ENCODE results near the gene UBE2K. TPM values are rescaled to one million over a fixed set of nuclear protein-coding genes. Genes with fewer than 3 reads are reported as not detected.
"Not testable (repeated sequence)": the region's sequence is repeated elsewhere in the genome, so short reads cannot be mapped to it uniquely, and the experiment has no call there.

UBE2K gene
- total RNA-seq, 1 donor from 2014 or later = 77.3 TPM

DNA sequence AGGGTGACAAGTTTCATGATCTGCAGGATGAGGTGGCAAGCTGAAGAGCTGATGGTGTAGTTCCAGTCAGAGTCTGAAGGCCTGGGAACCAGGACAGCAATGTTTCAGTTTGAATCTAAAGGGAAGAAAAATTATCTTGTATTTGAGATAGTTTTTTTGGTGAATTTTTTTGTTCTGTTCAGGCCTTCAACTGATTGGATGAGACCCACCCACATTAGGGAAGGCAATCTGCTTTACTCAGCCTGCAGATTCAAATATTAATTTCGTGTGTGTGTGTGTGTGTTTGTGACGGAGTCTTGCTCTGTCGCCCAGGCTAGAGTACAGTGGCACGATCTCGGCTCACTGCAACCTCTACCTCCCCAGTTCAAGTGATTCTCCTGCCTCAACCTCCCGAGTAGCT is 37.2 kb upstream of the UBE2K start:
- H3K4me1 Mint-ChIP-seq (ENCODE audit: unreplicated experiment) = peaks cover 5% of the 10 kb centered on the region

DNA sequence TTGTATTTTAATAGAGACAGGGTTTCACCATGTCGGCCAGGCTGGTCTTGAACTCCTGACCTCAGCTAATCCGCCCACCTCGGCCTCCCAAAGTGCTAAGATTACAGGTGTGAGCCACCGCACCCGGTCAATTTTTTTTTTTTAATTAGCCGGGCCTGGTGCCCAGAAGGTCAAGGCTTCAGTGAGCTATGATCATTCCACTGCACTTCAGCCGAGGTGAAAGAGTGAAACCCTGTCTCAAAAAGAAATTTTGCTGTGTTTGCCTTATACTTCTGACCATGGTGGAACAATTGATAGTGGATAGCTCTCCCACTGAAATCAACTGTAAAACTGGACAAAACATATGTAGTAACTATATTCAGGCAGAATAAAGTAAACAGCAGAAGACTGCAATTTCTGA is 35.3 kb upstream of the UBE2K start:
- Mint-ChIP-seq H3K4me3 (ENCODE audit: unreplicated experiment) (no peak overlapping the region), H3K36me3 (ENCODE audit: unreplicated experiment) (no peaks in the 10 kb centered on the region), H3K27me3 (ENCODE audit: unreplicated experiment) (no peaks in the 10 kb centered on the region), H3K9me3 (ENCODE audit: unreplicated experiment) (no peaks in the 10 kb centered on the region), H3K4me1 (ENCODE audit: unreplicated experiment) (peaks cover 5% of the 10 kb centered on the region), H3K27ac (ENCODE audit: unreplicated experiment) (no peak overlapping the region)
- TF ChIP-seq, protein P1, sequence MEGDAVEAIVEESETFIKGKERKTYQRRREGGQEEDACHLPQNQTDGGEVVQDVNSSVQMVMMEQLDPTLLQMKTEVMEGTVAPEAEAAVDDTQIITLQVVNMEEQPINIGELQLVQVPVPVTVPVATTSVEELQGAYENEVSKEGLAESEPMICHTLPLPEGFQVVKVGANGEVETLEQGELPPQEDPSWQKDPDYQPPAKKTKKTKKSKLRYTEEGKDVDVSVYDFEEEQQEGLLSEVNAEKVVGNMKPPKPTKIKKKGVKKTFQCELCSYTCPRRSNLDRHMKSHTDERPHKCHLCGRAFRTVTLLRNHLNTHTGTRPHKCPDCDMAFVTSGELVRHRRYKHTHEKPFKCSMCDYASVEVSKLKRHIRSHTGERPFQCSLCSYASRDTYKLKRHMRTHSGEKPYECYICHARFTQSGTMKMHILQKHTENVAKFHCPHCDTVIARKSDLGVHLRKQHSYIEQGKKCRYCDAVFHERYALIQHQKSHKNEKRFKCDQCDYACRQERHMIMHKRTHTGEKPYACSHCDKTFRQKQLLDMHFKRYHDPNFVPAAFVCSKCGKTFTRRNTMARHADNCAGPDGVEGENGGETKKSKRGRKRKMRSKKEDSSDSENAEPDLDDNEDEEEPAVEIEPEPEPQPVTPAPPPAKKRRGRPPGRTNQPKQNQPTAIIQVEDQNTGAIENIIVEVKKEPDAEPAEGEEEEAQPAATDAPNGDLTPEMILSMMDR (IDR thresholded peaks at IDR 0.05) = no peak
- no peak for DNase-seq (ENCODE audit: extremely low spot score, unreplicated experiment)

More for the DNA sequence above, 37.2 kb upstream of the UBE2K start:
- no peaks in the 10 kb centered on the region for H3K36me3 Mint-ChIP-seq (ENCODE audit: unreplicated experiment)
- no peaks in the 10 kb centered on the region for H3K27me3 Mint-ChIP-seq (ENCODE audit: unreplicated experiment)
- H3K27ac Mint-ChIP-seq (ENCODE audit: unreplicated experiment) = no peak overlapping the region
- TF ChIP-seq, protein P1 (IDR thresholded peaks at IDR 0.05) = no peak
- no peaks in the 10 kb centered on the region for H3K9me3 Mint-ChIP-seq (ENCODE audit: unreplicated experiment)
- no peak overlapping the region for H3K4me3 Mint-ChIP-seq (ENCODE audit: unreplicated experiment)
- no peak for DNase-seq (ENCODE audit: extremely low spot score, unreplicated experiment)

GRCh38 chr4:39664828-39665731 is 32.9 kb upstream of the UBE2K start:
- no peak overlapping the region for H3K27ac Mint-ChIP-seq (ENCODE audit: unreplicated experiment)
- peaks cover 5% of the 10 kb centered on the region for H3K4me1 Mint-ChIP-seq (ENCODE audit: unreplicated experiment)
- TF ChIP-seq, protein P1 (IDR thresholded peaks at IDR 0.05) = no peak
- no peaks in the 10 kb centered on the region for H3K36me3 Mint-ChIP-seq (ENCODE audit: unreplicated experiment)
- H3K9me3 Mint-ChIP-seq (ENCODE audit: unreplicated experiment) = no peaks in the 10 kb centered on the region
- no peak for DNase-seq (ENCODE audit: extremely low spot score, unreplicated experiment)
- H3K4me3 Mint-ChIP-seq (ENCODE audit: unreplicated experiment) = no peak overlapping the region
- H3K27me3 Mint-ChIP-seq (ENCODE audit: unreplicated experiment) = no peaks in the 10 kb centered on the region

- Mint-ChIP-seq H3K27ac (ENCODE audit: unreplicated experiment) (no peak overlapping the region), H3K36me3 (ENCODE audit: unreplicated experiment) (no peaks in the 10 kb centered on the region), H3K4me1 (ENCODE audit: unreplicated experiment) (peaks cover 5% of the 10 kb centered on the region)
These were observed 30.2 kb upstream of the UBE2K start for GRCh38 chr4:39667706-39668105.

GRCh38 chr4:39668887-39669286 is 29.0 kb upstream of the UBE2K start:
- H3K4me3 Mint-ChIP-seq (ENCODE audit: unreplicated experiment) = no peak overlapping the region
- TF ChIP-seq, protein P1 (IDR thresholded peaks at IDR 0.05) = no peak
- no peak overlapping the region for H3K27ac Mint-ChIP-seq (ENCODE audit: unreplicated experiment)
- H3K9me3 Mint-ChIP-seq (ENCODE audit: unreplicated experiment) = no peaks in the 10 kb centered on the region
- H3K4me1 Mint-ChIP-seq (ENCODE audit: unreplicated experiment) = peaks cover 5% of the 10 kb centered on the region
- DNase-seq (ENCODE audit: extremely low spot score, unreplicated experiment) = no peak
- no peaks in the 10 kb centered on the region for H3K36me3 Mint-ChIP-seq (ENCODE audit: unreplicated experiment)
- no peaks in the 10 kb centered on the region for H3K27me3 Mint-ChIP-seq (ENCODE audit: unreplicated experiment)

More at GRCh38 chr4:39667706-39668105, 30.2 kb upstream of the UBE2K start:
- no peaks in the 10 kb centered on the region for H3K27me3 Mint-ChIP-seq (ENCODE audit: unreplicated experiment)
- H3K4me3 Mint-ChIP-seq (ENCODE audit: unreplicated experiment) = no peak overlapping the region
- TF ChIP-seq, protein P1 (IDR thresholded peaks at IDR 0.05) = no peak
- H3K9me3 Mint-ChIP-seq (ENCODE audit: unreplicated experiment) = no peaks in the 10 kb centered on the region
- DNase-seq (ENCODE audit: extremely low spot score, unreplicated experiment) = no peak

DNA sequence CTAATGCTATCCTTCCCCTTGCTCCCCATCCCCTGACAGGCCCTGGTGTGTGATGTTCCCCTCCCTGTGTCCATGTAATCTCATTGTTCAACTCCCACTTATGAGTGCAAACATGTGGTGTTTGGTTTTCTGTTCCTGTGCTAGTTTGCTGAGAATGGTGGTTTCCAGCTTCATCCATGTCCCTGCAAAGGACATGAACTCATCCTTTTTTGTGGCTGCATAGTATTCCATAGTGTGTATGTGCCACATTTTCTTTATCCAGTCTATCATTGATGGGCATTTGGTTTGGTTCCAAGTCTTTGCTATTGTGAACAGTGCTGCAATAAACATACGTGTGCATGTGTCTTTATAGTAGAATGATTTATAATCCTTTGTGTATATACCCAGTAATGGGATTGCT is 27.6 kb upstream of the UBE2K start:
- not testable (repeated sequence) for H3K27ac Mint-ChIP-seq (ENCODE audit: unreplicated experiment); H3K36me3 Mint-ChIP-seq (ENCODE audit: unreplicated experiment); H3K4me1 Mint-ChIP-seq (ENCODE audit: unreplicated experiment); DNase-seq (ENCODE audit: extremely low spot score, unreplicated experiment); H3K4me3 Mint-ChIP-seq (ENCODE audit: unreplicated experiment); H3K27me3 Mint-ChIP-seq (ENCODE audit: unreplicated experiment); H3K9me3 Mint-ChIP-seq (ENCODE audit: unreplicated experiment)

- H3K36me3 Mint-ChIP-seq (ENCODE audit: unreplicated experiment); H3K4me1 Mint-ChIP-seq (ENCODE audit: unreplicated experiment); DNase-seq (ENCODE audit: extremely low spot score, unreplicated experiment); H3K27me3 Mint-ChIP-seq (ENCODE audit: unreplicated experiment); H3K4me3 Mint-ChIP-seq (ENCODE audit: unreplicated experiment); H3K27ac Mint-ChIP-seq (ENCODE audit: unreplicated experiment); H3K9me3 Mint-ChIP-seq (ENCODE audit: unreplicated experiment): not testable (repeated sequence)
These were observed 22.3 kb upstream of the UBE2K start for GRCh38 chr4:39675681-39676080.
